ENCODE measurements around the gene MYBL2. TPM values are rescaled to one million over a fixed set of nuclear protein-coding genes. Genes with fewer than 3 reads are reported as not detected.

MYBL2 gene
- total RNA-seq, 4 donors from 2014 or later = 0.11 to 0.33 (median 0.19) TPM; not detected in 1

DNA sequence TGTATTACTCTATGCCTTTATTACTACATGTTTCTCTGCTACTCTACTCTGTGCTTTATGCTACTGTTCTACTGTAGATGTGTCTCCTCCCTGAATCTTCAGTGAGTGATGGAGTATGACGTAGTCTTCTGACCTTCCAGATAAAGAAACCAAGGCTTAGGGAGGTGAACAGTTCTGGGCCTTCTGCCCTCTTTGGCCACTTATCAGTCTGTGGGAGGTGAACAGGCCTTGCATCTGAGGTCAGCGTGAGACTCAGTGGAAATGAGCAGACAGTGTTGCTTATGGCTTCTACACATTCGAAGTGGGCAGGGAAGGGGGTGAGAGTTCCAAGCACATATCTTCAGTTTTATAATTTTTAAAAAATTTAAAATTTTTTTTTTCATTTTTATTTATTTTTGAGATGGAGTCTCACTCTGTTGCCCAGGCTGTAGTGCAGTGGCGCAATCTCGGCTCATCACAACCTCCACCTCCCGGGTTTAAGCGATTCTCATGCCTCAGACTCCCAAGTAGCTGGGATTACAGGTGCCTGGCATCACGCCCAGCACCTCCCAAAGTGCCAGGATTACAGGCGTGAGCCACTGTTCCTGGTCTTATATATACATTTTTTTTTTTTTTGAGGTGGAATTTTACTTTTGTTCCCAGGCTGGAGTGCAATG lies 24.2 kb downstream of the MYBL2 start:
- H3K36me3 ChIP-seq = no peaks in the 10 kb centered on the region
- H3K27me3 ChIP-seq = no peaks in the 10 kb centered on the region
- intact Hi-C loops (cut with DNase I) = no loop called here
- H3K4me3 ChIP-seq = no peak overlapping the region
- H3K27ac ChIP-seq (replicated peaks in 1 of 4) = no peak overlapping the region
- no peaks in the 10 kb centered on the region for H3K9me3 ChIP-seq
- no peaks in the 10 kb centered on the region for H3K4me1 ChIP-seq
- 92% methylated on average over 9 of the region's 9 CpGs for WGBS
- DNase-seq (ENCODE audit: extremely low spot score) = no peak
- TF ChIP-seq POLR2A (IDR thresholded peaks at IDR 0.05; ENCODE audit: low read depth) (no peak), POLR2AphosphoS5 (IDR thresholded peaks at IDR 0.05) (no peak), CTCF (IDR thresholded peaks at IDR 0.05) (no peak), EP300 (IDR thresholded peaks at IDR 0.05) (no peak)

DNA sequence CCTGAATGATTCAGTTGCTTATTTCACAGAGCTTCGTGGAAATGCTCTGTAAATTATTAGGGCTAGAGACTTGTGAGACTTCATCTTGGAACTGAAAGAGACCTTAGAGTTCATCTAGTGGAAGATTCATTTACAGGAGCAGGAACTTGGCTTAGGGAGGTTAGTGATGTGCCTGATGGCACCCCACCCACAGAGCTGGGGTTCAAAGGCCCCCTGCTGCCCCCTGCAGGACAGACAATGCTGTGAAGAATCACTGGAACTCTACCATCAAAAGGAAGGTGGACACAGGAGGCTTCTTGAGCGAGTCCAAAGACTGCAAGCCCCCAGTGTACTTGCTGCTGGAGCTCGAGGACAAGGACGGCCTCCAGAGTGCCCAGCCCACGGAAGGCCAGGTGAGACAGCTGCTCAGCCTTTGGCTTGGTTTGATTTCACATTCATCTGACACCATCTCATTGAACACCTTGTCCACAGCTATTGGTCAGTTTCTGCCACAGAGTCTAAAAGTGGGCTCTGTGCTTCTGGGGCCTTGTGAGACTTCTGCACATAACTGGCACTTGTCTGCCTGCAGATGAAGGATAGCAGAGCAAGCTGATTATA lies 25.1 kb downstream of the MYBL2 start:
- 84% methylated on average over 5 of the region's 5 CpGs for WGBS
- Histone ChIP-seq H3K4me3 (no peak overlapping the region), H3K9me3 (no peaks in the 10 kb centered on the region), H3K4me1 (no peaks in the 10 kb centered on the region), H3K27ac (replicated peaks in 1 of 4) (no peak overlapping the region), H3K36me3 (no peaks in the 10 kb centered on the region), H3K27me3 (no peaks in the 10 kb centered on the region)
- DNase-seq (ENCODE audit: extremely low spot score) = no peak
- intact Hi-C loops (cut with DNase I) = no loop called here
- TF ChIP-seq EP300 (IDR thresholded peaks at IDR 0.05) (no peak), CTCF (IDR thresholded peaks at IDR 0.05) (peak in 2 of 3 experiments; percentile 26 to 27)

GRCh38 chr20:43694763-43695162 lies 27.8 kb downstream of the MYBL2 start:
- WGBS = 98% methylated on average over 3 of the region's 3 CpGs
- Histone ChIP-seq H3K27ac (replicated peaks in 1 of 4) (no peak overlapping the region), H3K9me3 (no peaks in the 10 kb centered on the region), H3K27me3 (no peaks in the 10 kb centered on the region), H3K36me3 (no peaks in the 10 kb centered on the region), H3K4me3 (no peak overlapping the region), H3K4me1 (no peaks in the 10 kb centered on the region)
- intact Hi-C loops (cut with DNase I) = no loop called here
- DNase-seq (ENCODE audit: extremely low spot score) = no peak
- no peak for TF ChIP-seq POLR2A (IDR thresholded peaks at IDR 0.05; ENCODE audit: low read depth)
- no peak for TF ChIP-seq EP300 (IDR thresholded peaks at IDR 0.05)
- TF ChIP-seq CTCF (IDR thresholded peaks at IDR 0.05) = no peak
- TF ChIP-seq POLR2AphosphoS5 (IDR thresholded peaks at IDR 0.05) = no peak

- intact Hi-C loops (cut with DNase I) = no loop called here
- Histone ChIP-seq H3K27ac (replicated peaks in 1 of 4) (no peak overlapping the region), H3K27me3 (no peaks in the 10 kb centered on the region), H3K36me3 (no peaks in the 10 kb centered on the region), H3K9me3 (no peaks in the 10 kb centered on the region), H3K4me3 (no peak overlapping the region), H3K4me1 (no peaks in the 10 kb centered on the region)
- TF ChIP-seq EP300 (IDR thresholded peaks at IDR 0.05) (no peak), POLR2AphosphoS5 (IDR thresholded peaks at IDR 0.05) (no peak), CTCF (IDR thresholded peaks at IDR 0.05) (no peak), POLR2A (IDR thresholded peaks at IDR 0.05; ENCODE audit: low read depth) (no peak)
- 91% methylated on average over 8 of the region's 8 CpGs for WGBS
- no peak for DNase-seq (ENCODE audit: extremely low spot score)
Measured at GRCh38 chr20:43695571-43695970, 28.7 kb downstream of the MYBL2 start.
